Fibroblast of pulmonary artery (primary cell): ENCODE data around the gene CCHCR1.
A peak's percentile ranks its signal among the peaks of the same experiment; 100 is the strongest.

Source experiments
- DNase-seq: peaks from one replicate; pipeline ENCODE4 v3.0.0-alpha.2; 2010; ENCODE audit warnings: low read depth
- H3K4me3 ChIP-seq: replicated peaks from 2 replicates; pipeline ENCODE4 v1.5.1; 2011; ENCODE audit warnings: low read depth, mild to moderate bottlenecking, control low read depth, low read length, moderate library complexity
- TF ChIP-seq, protein P1 (sequence below): IDR thresholded peaks from 2 replicates; pipeline ENCODE4 v1.5.1; 2011; ENCODE audit warnings: mild to moderate bottlenecking, control low read depth, low read length, inconsistent platforms; ENCODE audit errors: missing control alignments

Gene CCHCR1

GRCh38 chr6:31126396-31127175 lies 31.0 kb downstream of the CCHCR1 start:
- TF ChIP-seq, protein P1, sequence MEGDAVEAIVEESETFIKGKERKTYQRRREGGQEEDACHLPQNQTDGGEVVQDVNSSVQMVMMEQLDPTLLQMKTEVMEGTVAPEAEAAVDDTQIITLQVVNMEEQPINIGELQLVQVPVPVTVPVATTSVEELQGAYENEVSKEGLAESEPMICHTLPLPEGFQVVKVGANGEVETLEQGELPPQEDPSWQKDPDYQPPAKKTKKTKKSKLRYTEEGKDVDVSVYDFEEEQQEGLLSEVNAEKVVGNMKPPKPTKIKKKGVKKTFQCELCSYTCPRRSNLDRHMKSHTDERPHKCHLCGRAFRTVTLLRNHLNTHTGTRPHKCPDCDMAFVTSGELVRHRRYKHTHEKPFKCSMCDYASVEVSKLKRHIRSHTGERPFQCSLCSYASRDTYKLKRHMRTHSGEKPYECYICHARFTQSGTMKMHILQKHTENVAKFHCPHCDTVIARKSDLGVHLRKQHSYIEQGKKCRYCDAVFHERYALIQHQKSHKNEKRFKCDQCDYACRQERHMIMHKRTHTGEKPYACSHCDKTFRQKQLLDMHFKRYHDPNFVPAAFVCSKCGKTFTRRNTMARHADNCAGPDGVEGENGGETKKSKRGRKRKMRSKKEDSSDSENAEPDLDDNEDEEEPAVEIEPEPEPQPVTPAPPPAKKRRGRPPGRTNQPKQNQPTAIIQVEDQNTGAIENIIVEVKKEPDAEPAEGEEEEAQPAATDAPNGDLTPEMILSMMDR, result no peak
- no peak for DNase-seq
- no peak overlapping the region for H3K4me3 ChIP-seq

DNA sequence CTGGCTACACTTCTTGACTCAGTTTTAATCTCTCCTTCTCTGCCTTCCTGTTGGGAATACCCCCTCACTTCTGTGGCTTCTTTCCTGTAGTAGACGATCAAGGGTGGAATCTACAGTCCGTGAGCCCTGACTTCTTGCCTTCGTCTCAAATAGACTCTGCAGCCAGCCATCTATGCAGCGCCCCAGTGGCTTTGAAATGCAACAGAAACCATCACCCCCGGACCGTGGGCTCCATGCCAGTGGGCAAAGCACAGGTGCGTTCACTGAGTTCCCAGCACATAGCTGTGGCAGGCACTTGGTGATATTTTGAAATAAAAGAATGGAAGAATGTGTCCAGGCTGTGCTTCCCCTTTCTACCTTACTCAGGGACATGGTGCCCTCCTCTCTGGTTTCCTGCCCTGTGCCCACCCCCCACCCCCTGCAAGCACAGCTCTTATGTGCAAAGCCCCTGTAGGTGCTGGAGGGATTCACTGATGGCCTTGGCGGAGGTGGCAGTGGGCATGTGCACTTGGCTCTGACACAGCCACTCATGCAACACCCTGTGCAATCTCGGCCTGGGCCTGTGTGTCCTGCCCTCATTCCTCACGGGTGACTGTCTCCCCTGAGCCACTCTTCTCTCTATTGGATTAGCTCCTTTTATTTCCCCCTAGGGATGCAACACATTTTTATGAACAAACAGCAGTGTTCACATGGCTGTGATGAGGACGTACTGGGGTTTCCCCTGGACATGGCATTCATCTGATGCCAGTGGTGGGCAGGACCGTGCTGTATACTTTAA lies 31.8 kb downstream of the CCHCR1 start:
- TF ChIP-seq, protein P1, result no peak
- DNase-seq, result peak; percentile 55
- no peak overlapping the region for H3K4me3 ChIP-seq

- TF ChIP-seq, protein P1, result no peak
- no peak overlapping the region for H3K4me3 ChIP-seq
- DNase-seq, result peak; percentile 86
Measured at GRCh38 chr6:31125162-31125561, 32.4 kb downstream of the CCHCR1 start.

DNA sequence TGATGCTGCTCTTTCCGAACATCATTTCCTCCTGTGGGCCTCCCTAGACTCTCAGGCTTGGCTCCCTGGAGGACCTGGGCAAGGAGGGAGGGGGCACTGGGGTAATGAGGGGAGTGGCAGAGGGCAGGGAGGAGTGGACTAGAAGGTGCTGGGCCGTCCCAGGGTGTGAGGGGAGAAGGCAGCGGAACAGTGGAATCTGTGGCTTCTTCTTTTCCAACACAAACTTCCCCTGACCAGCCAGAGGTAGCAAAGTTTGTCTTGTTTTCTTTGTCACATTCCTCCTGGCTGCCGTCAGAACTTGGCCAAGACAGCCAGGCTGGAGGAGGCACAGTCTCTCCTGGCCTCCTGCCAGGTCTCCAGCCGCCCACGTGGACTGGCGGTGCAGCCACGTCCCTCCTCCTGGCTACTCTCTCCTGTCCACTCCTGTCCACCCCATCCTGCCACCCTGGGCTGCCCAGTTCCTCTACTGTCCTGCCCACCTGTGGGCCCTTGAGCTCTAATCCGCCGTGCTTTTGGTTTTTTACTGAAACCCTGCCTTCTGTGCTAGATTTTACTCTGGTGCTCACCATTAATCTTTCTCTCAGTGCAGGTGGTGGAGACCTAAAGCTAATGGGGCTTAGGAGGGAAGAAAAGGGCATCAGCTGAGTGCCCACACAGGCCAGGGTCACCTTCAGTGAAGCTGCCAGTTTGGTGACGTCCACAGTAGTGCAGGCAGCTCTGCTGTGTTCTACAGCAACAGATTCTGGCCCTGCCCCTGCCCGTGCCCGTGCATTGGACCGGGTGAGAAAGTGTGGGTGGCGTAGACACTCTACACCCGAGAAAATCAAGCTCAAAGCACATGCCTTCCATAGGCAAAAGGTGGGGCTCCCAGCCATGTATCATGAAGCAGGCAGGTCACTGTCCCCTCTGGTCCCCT lies 34.6 kb downstream of the CCHCR1 start:
- peak; percentile 97 for DNase-seq
- no peak overlapping the region for H3K4me3 ChIP-seq
- TF ChIP-seq, protein P1, result no peak

GRCh38 chr6:31121131-31121790 lies 36.3 kb downstream of the CCHCR1 start:
- H3K4me3 ChIP-seq, result no peak overlapping the region
- TF ChIP-seq, protein P1, result no peak
- no peak for DNase-seq
